Measurements from ENCODE around the gene ATXN7L3. TPM values are rescaled to one million over a fixed set of nuclear protein-coding genes. Genes with fewer than 3 reads are reported as not detected.

The ATXN7L3 gene
- polyA plus RNA-seq, 2 of the 4 experiments (the other 2 are of a cell fraction), result 60.5 to 72.7 TPM

DNA sequence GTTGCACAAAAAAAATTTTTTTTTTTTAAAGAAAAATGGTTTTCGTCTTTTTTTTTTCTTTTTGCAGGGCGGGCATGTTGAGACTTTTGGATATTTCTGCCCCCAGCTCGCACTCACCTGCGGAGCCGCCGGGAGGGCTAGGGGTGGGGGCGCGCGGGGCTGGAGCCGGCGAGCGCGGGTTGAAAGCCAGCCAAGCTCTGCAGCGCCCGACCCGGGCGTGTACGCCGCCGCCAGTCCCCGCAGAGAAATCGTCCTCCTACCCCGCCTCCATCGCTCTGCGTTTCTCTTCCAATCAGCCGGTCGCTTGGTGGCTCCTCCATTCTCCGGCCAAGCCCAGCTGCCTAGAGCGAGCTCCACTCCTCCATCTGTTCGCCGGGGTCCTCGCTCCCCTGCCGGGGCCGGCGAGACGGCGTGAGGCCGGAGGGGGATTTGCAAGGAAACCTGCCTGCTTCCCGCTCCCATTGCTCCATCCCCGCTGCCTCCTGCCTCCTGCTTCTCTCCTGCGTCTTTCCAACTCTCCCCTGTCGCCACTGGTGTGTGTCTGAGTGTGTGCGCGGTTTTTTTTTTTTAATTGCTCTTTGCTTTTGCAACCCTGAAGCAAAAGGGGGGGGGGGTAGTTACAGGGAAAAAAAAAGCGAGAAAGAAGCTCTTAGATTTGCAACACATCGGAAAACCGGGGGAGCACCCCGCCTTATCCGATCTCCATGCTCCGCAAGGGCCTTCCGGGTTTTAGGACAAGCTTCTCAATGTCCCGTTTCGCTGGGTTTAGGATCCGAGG, 21.6 kb upstream of the ATXN7L3 start:
- 1% methylated on average over 54 of the region's 54 CpGs for WGBS (ENCODE audit: missing lambda C conversion rate)
- no peaks in the 10 kb centered on the region for H3K9me3 ChIP-seq
- peaks cover 29% of the 10 kb centered on the region for H3K4me1 ChIP-seq
- FAIRE-seq (no peak), ATAC-seq (peak; percentile 31 to 74), DNase-seq (ENCODE audit: low read depth in 1 of 2, low spot score in 1 of 2) (peak; percentile 82 to 85)
- POLR2A ChIA-PET, result interaction anchor here (0.6 to 2.2 kb wide), 24 partner anchors 10 to 402 kb away, joined by 3 to 20 read pairs (median 4); partner anchors contain the start of genes ATXN7L3, GRN, RUNDC3A and SLC25A39
- CTCF ChIA-PET, result interaction anchor here (0.8 to 11.1 kb wide), 30 partner anchors 8 to 302 kb away, joined by 3 to 135 read pairs (median 4); partner anchors contain the start of genes GRN, RUNDC3A and SLC25A39
- H3K4me3 ChIP-seq, result peak overlapping the region; percentile 89
- peak overlapping the region; percentile 97 to 99 for H3K27ac ChIP-seq
- peak overlapping the region; percentile 86 for H3K4me2 ChIP-seq
- TF ChIP-seq ZSCAN20 (CRISPR knock-in tag; IDR thresholded peaks at IDR 0.05) (no peak), CBX8 (IDR thresholded peaks at IDR 0.05) (no peak), ZNF302 (CRISPR knock-in tag; IDR thresholded peaks at IDR 0.05) (no peak), CHD4 (IDR thresholded peaks at IDR 0.05; ENCODE audit: borderline replicate concordance) (no peak), NPAS2 (CRISPR knock-in tag; IDR thresholded peaks at IDR 0.05; ENCODE audit: borderline replicate concordance) (no peak), PHF8 (IDR thresholded peaks at IDR 0.05; ENCODE audit: borderline replicate concordance, low read depth) (0 out of 2 replicates have a peak, but pooled peaks have one; percentile 9), MAFK (IDR thresholded peaks at IDR 0.05; ENCODE audit: partially characterized antibody) (no peak), JUNB (IDR thresholded peaks at IDR 0.05) (no peak), RNF2 (IDR thresholded peaks at IDR 0.05; ENCODE audit: borderline replicate concordance, low read depth) (peak; percentile 64; the same call in 1 of the 2 replicates), KDM1A (IDR thresholded peaks at IDR 0.05; ENCODE audit: low read depth) (no peak), JUN (IDR thresholded peaks at IDR 0.05) (peak in 1 of 2 experiments; percentile 2; a peak in 3 of 5 replicates), POLR2A (IDR thresholded peaks at IDR 0.05; ENCODE audit: low read length) (peak; percentile 74), FOSL2 (IDR thresholded peaks at IDR 0.05) (no peak), FOSL2 (CRISPR knock-in tag; IDR thresholded peaks at IDR 0.05) (no peak), HOXB5 (CRISPR knock-in tag; IDR thresholded peaks at IDR 0.05) (no peak), ZFP36 (IDR thresholded peaks at IDR 0.05; ENCODE audit: borderline replicate concordance, partially characterized antibody) (no peak), ZC3H11A (IDR thresholded peaks at IDR 0.05) (no peak), BHLHE40 (IDR thresholded peaks at IDR 0.05; ENCODE audit: low read depth, low read length) (no peak), NFE2L2 (conservative IDR thresholded peaks at IDR 0.05; ENCODE audit: low read length) (no peak), MAZ (IDR thresholded peaks at IDR 0.05; ENCODE audit: borderline replicate concordance, low read depth, low read length) (no peak), POLR2AphosphoS2 (conservative IDR thresholded peaks at IDR 0.05; ENCODE audit: low read length) (no peak)
- TF ChIP-seq, protein P1, sequence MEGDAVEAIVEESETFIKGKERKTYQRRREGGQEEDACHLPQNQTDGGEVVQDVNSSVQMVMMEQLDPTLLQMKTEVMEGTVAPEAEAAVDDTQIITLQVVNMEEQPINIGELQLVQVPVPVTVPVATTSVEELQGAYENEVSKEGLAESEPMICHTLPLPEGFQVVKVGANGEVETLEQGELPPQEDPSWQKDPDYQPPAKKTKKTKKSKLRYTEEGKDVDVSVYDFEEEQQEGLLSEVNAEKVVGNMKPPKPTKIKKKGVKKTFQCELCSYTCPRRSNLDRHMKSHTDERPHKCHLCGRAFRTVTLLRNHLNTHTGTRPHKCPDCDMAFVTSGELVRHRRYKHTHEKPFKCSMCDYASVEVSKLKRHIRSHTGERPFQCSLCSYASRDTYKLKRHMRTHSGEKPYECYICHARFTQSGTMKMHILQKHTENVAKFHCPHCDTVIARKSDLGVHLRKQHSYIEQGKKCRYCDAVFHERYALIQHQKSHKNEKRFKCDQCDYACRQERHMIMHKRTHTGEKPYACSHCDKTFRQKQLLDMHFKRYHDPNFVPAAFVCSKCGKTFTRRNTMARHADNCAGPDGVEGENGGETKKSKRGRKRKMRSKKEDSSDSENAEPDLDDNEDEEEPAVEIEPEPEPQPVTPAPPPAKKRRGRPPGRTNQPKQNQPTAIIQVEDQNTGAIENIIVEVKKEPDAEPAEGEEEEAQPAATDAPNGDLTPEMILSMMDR (IDR thresholded peaks at IDR 0.05), result no peak; the same call in 2 of the 3 replicates
- TF ChIP-seq, protein P2, sequence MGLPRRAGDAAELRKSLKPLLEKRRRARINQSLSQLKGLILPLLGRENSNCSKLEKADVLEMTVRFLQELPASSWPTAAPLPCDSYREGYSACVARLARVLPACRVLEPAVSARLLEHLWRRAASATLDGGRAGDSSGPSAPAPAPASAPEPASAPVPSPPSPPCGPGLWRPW (IDR thresholded peaks at IDR 0.05), result no peak
- TF ChIP-seq, protein P3, sequence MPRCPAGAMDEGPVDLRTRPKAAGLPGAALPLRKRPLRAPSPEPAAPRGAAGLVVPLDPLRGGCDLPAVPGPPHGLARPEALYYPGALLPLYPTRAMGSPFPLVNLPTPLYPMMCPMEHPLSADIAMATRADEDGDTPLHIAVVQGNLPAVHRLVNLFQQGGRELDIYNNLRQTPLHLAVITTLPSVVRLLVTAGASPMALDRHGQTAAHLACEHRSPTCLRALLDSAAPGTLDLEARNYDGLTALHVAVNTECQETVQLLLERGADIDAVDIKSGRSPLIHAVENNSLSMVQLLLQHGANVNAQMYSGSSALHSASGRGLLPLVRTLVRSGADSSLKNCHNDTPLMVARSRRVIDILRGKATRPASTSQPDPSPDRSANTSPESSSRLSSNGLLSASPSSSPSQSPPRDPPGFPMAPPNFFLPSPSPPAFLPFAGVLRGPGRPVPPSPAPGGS (IDR thresholded peaks at IDR 0.05), result no peak
- TF ChIP-seq, protein P4, sequence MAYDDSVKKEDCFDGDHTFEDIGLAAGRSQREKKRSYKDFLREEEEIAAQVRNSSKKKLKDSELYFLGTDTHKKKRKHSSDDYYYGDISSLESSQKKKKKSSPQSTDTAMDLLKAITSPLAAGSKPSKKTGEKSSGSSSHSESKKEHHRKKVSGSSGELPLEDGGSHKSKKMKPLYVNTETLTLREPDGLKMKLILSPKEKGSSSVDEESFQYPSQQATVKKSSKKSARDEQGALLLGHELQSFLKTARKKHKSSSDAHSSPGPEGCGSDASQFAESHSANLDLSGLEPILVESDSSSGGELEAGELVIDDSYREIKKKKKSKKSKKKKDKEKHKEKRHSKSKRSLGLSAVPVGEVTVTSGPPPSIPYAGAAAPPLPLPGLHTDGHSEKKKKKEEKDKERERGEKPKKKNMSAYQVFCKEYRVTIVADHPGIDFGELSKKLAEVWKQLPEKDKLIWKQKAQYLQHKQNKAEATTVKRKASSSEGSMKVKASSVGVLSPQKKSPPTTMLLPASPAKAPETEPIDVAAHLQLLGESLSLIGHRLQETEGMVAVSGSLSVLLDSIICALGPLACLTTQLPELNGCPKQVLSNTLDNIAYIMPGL (CRISPR knock-in tag; IDR thresholded peaks at IDR 0.05; ENCODE audit: borderline replicate concordance), result no peak
- TF ChIP-seq, protein P5, sequence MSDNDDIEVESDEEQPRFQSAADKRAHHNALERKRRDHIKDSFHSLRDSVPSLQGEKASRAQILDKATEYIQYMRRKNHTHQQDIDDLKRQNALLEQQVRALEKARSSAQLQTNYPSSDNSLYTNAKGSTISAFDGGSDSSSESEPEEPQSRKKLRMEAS (IDR thresholded peaks at IDR 0.05), result 0 out of 2 replicates have a peak, but pooled peaks have one; percentile 18
- TF ChIP-seq, protein P6, sequence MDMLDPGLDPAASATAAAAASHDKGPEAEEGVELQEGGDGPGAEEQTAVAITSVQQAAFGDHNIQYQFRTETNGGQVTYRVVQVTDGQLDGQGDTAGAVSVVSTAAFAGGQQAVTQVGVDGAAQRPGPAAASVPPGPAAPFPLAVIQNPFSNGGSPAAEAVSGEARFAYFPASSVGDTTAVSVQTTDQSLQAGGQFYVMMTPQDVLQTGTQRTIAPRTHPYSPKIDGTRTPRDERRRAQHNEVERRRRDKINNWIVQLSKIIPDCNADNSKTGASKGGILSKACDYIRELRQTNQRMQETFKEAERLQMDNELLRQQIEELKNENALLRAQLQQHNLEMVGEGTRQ (IDR thresholded peaks at IDR 0.05), result no peak
